Vagina (tissue), 2 donors: ENCODE data around the gene FOXL3. TPM values are rescaled to one million over a fixed set of nuclear protein-coding genes. Genes with fewer than 3 reads are reported as not detected.

Source experiments
- DNase-seq, 2 donors: peaks; one replicate each; pipeline ENCODE4 v3.0.0-alpha.2; 2017; ENCODE audit errors: extremely low spot score in 2 of 2
- H3K27ac ChIP-seq: fragments of 200-600 bp; sonication (generic); one replicate; pipeline ENCODE4 v1.5.1; 2019
- H3K27me3 ChIP-seq: fragments of 200-600 bp; sonication (generic); one replicate; pipeline ENCODE4 v1.5.1; 2019
- H3K36me3 ChIP-seq, 2 donors: fragments of 200-600 bp; sonication (generic); one replicate each; pipeline ENCODE4 v1.5.1; 2017 to 2019
- H3K4me1 ChIP-seq: fragments of 200-600 bp; sonication (generic); one replicate; pipeline ENCODE4 v1.5.1; 2019
- H3K4me3 ChIP-seq, 2 donors: fragments of 200-600 bp; sonication (generic); 1 replicate in 1 of 2; 2 replicates in 1 of 2; pipeline ENCODE4 v1.5.1; 2016 to 2019
- H3K9me3 ChIP-seq: fragments of 200-600 bp; sonication (generic); one replicate; pipeline ENCODE4 v1.5.1; 2019
- POLR2A ChIP-seq, 2 donors: fragments of 450-650 bp; IDR thresholded peaks; one replicate each; pipeline ENCODE4 v1.6.1; 2017; ENCODE audit warnings: antibody characterized with exemption in 2 of 2, mild to moderate bottlenecking in 2 of 2, moderate library complexity in 2 of 2
- POLR2AphosphoS5 ChIP-seq, 2 donors: sonication (generic); formaldehyde crosslinking; IDR thresholded peaks; one replicate each; pipeline ENCODE4 v1.9.0; 2017; ENCODE audit warnings: antibody characterized with exemption in 2 of 2, mild to moderate bottlenecking in 2 of 2, low read depth in 1 of 2; ENCODE audit not compliant: insufficient read depth in 1 of 2
- intact Hi-C: fragments of 100-400 bp; cut with DNase I; formaldehyde crosslinking; loops from one replicate; pipeline ENCODE4 v1.15.1; 2023
- total RNA-seq: library from RNA; depleted of rRNA; stranded (reverse); fragments of >200 nt; gene quantifications from one replicate; pipeline ENCODE4 v1.2.3, GENCODE V29; 2016
- TF ChIP-seq, protein P1 (sequence below), 3 experiments: fragments of 450-650 bp in 2 of 3; fragments of 200-600 bp in 1 of 3; sonication (generic) in 1 of 3; IDR thresholded peaks; one replicate each; pipeline ENCODE4 v1.5.1; 2017 to 2019; ENCODE audit warnings: antibody characterized with exemption in 3 of 3, mild to moderate bottlenecking in 2 of 3, moderate library complexity in 2 of 3

FOXL3 gene
- total RNA-seq, 1 donor from 2014 or later: not detected

DNA sequence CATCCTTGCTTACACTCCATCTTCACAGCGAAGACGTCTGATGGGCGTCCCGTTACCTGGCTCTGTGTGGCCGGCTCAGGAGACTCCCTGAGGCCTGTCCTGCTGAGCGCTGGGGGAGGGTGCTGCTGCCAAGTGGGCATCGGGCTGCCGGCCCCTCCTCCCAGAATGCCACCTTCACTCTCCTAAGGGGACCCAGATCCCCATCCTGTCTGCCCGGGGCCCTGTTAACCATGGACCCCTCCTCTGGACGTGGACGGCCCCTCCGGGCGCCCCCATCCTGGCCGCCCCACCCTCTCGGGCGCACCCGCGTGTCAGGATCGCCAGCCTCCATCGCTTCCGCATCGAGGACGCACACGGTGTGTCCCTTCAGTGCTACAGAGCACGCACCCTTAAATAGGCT, 7.3 kb upstream of the FOXL3 start:
- DNase-seq: no peak
- no peaks in the 10 kb centered on the region for H3K36me3 ChIP-seq
- H3K9me3 ChIP-seq: no peaks in the 10 kb centered on the region
- H3K27ac ChIP-seq: no peak overlapping the region
- H3K27me3 ChIP-seq: no peaks in the 10 kb centered on the region
- no peaks in the 10 kb centered on the region for H3K4me1 ChIP-seq
- TF ChIP-seq POLR2A (IDR thresholded peaks at IDR 0.05) (no peak), POLR2AphosphoS5 (IDR thresholded peaks at IDR 0.05; ENCODE audit: insufficient read depth in 1 of 2, low read depth in 1 of 2) (no peak)
- TF ChIP-seq, protein P1, sequence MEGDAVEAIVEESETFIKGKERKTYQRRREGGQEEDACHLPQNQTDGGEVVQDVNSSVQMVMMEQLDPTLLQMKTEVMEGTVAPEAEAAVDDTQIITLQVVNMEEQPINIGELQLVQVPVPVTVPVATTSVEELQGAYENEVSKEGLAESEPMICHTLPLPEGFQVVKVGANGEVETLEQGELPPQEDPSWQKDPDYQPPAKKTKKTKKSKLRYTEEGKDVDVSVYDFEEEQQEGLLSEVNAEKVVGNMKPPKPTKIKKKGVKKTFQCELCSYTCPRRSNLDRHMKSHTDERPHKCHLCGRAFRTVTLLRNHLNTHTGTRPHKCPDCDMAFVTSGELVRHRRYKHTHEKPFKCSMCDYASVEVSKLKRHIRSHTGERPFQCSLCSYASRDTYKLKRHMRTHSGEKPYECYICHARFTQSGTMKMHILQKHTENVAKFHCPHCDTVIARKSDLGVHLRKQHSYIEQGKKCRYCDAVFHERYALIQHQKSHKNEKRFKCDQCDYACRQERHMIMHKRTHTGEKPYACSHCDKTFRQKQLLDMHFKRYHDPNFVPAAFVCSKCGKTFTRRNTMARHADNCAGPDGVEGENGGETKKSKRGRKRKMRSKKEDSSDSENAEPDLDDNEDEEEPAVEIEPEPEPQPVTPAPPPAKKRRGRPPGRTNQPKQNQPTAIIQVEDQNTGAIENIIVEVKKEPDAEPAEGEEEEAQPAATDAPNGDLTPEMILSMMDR (IDR thresholded peaks at IDR 0.05): no peak
- no peak overlapping the region for H3K4me3 ChIP-seq
- intact Hi-C loops: no loop called here

DNA sequence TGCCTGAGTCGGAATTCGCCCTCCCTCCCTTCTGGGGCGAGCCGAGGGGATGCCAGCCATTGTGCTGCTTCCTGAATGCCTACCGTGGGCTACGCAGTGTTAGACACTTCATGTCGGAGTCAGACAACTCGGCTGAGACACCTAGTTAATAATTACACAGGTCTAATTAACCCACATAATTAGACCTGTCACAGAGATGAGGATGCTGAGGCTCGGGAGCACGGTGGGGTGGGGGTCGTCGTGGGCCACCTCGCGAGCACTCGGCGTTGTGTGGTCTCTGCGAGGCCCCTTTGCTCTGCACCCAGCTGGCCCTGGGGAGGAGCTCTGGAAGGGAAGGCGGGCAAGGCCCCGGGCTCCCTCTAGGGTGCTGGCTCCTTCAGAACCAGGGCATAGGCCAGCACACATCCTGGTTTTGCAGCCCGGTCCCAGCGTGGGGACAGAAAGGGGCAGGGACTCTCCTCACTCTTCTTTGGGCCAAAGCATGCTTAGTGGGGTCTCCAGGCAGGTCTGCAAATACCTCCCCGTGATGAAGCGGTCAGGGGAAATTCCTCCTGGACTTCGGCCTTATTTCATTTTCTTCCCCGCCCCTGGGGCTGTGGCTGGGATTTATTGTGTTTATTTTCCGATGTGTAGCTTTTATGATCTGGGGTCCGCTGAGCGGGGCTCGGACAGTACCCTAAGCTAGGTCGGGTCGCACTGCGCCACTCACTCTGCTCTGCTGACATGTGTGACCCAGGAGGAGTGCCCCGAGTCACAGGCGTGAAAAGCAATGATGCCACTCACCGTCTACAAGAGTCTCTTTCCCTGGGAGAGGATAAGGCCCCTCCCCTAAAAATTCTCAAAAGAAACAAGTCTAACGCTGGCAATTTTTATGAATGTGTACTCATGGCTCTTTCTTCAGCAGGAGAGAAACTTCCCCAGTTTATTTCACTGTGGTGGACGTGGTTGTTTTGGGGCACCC, 4.9 kb upstream of the FOXL3 start:
- TF ChIP-seq, protein P1 (IDR thresholded peaks at IDR 0.05): no peak
- TF ChIP-seq POLR2A (IDR thresholded peaks at IDR 0.05) (no peak), POLR2AphosphoS5 (IDR thresholded peaks at IDR 0.05; ENCODE audit: insufficient read depth in 1 of 2, low read depth in 1 of 2) (no peak)
- intact Hi-C loops: no loop called here
- H3K4me3 ChIP-seq: no peak overlapping the region
- H3K36me3 ChIP-seq: no peaks in the 10 kb centered on the region
- peaks cover 6% of the 10 kb centered on the region for H3K27me3 ChIP-seq
- no peak for DNase-seq
- peaks cover 5% of the 10 kb centered on the region for H3K4me1 ChIP-seq
- no peak overlapping the region for H3K27ac ChIP-seq
- no peaks in the 10 kb centered on the region for H3K9me3 ChIP-seq

DNA sequence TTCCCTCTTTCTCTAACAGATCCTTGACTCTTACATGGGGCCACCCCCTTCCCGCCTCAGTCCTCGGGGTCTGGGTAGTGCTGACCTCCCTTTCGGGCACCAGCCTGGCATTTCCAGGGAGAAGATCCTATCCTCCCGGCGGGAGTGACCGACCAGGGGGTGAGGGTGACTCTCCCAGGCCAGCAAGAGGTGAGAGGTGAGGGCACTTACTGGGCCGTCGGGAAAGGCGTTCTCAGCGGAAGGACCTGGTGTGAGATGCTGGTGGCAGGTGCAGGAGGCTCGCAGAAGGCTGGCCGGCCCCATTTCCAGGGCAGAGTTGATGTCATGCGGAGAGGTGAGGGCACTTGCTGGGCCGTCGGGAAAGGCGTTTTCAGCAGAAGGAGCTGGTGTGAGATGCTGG, 4.2 kb upstream of the FOXL3 start:
- intact Hi-C loops: no loop called here
- no peak overlapping the region for H3K27ac ChIP-seq
- TF ChIP-seq POLR2AphosphoS5 (IDR thresholded peaks at IDR 0.05; ENCODE audit: insufficient read depth in 1 of 2, low read depth in 1 of 2) (no peak), POLR2A (IDR thresholded peaks at IDR 0.05) (no peak)
- TF ChIP-seq, protein P1 (IDR thresholded peaks at IDR 0.05): no peak
- no peak for DNase-seq
- H3K4me1 ChIP-seq: peaks cover 10% of the 10 kb centered on the region
- no peak overlapping the region for H3K4me3 ChIP-seq
- H3K9me3 ChIP-seq: no peaks in the 10 kb centered on the region
- H3K36me3 ChIP-seq: no peaks in the 10 kb centered on the region
- peaks cover 13% of the 10 kb centered on the region for H3K27me3 ChIP-seq

DNA sequence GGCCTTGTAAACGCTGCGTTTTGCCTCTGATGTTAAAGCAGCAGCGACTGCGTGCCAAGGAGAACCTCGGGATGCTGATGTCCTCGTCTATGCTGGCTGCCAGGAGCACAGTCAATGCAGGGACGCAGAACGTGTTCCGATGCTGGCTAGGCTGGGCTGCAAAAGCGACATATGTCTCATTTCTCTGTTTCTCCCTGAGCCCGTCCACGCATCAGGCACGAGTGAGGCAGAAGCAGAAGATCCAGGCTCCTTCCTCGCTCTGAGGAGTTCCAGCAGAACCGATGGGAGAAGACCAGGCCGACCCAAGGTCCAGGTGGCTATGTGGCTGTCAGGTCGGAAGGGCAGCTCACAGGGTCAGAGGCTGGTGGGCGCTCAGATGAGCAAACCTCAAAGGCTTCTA, 3.7 kb upstream of the FOXL3 start:
- peaks cover 15% of the 10 kb centered on the region for H3K27me3 ChIP-seq

More for the DNA sequence above, 3.7 kb upstream of the FOXL3 start:
- Histone ChIP-seq H3K36me3 (no peaks in the 10 kb centered on the region), H3K27ac (no peak overlapping the region), H3K9me3 (no peaks in the 10 kb centered on the region), H3K4me1 (peaks cover 11% of the 10 kb centered on the region), H3K4me3 (no peak overlapping the region)
- intact Hi-C loops: no loop called here
- TF ChIP-seq POLR2A (IDR thresholded peaks at IDR 0.05) (no peak), POLR2AphosphoS5 (IDR thresholded peaks at IDR 0.05; ENCODE audit: insufficient read depth in 1 of 2, low read depth in 1 of 2) (no peak)
- TF ChIP-seq, protein P1 (IDR thresholded peaks at IDR 0.05): no peak
- no peak for DNase-seq
